Measurements from ENCODE around the gene LRP5. TPM values are rescaled to one million over a fixed set of nuclear protein-coding genes. Genes with fewer than 3 reads are reported as not detected.
"Not testable (repeated sequence)": the region's sequence is repeated elsewhere in the genome, so short reads cannot be mapped to it uniquely, and the experiment has no call there.

The LRP5 gene
- total RNA-seq, 3 donors from 2014 or later, result 7.7 to 8.5 (median 7.9) TPM

GRCh38 chr11:68398995-68399851 lies 86.8 kb downstream of the LRP5 start:
- no peaks in the 10 kb centered on the region for H3K27me3 Mint-ChIP-seq (ENCODE audit: low read depth)
- ATAC-seq, result no peak
- H3K36me3 Mint-ChIP-seq (ENCODE audit: insufficient read depth), result no peaks in the 10 kb centered on the region
- no peak overlapping the region for H3K4me3 Mint-ChIP-seq
- H3K4me1 Mint-ChIP-seq (ENCODE audit: low read depth), result no peaks in the 10 kb centered on the region
- no peaks in the 10 kb centered on the region for H3K9me3 Mint-ChIP-seq
- no peak for DNase-seq

DNA sequence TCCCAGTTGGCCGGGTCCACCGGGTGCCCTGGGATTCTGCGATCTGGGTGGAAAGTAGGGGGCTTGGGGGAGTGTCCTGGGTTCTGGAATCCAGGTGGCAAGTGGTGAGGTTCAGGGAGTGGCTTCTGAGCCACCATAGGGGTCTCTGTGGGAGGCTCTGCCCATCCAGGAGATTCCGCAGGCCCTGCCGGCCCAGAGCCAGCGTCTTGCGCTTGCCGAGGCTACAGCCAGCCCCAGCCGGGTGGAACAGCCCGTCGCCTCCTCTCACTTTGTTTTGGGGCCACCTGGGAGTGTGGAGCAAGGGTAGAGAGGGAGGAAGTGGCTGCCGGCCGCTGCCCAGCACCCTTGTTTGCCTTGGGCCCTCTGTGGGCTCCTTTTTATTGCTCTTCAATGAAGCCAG lies 87.5 kb downstream of the LRP5 start:
- no peak for DNase-seq
- H3K4me3 Mint-ChIP-seq, result no peak overlapping the region
- ATAC-seq, result no peak
- no peaks in the 10 kb centered on the region for H3K27me3 Mint-ChIP-seq (ENCODE audit: low read depth)
- H3K36me3 Mint-ChIP-seq (ENCODE audit: insufficient read depth), result no peaks in the 10 kb centered on the region
- H3K4me1 Mint-ChIP-seq (ENCODE audit: low read depth), result no peaks in the 10 kb centered on the region
- no peaks in the 10 kb centered on the region for H3K9me3 Mint-ChIP-seq

DNA sequence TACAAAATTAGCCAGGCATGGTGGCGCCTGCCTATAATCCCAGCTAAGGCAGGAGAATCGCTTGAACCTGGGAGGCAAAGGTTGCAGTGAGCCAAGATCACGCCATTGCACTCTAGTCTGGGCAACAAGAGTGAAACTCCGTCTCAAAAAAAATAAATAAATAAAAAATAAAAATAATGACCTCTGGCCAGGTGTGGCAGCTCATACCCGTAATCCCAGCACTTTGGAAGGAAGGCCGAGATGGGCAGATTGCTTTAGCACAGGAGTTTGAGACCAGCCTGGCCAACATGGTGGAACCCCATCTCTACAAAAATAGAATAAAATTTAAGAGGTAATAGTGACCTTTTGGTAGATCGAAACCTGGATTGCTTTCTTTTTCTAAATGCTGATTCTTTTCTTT lies 88.2 kb downstream of the LRP5 start:
- not testable (repeated sequence) for H3K27me3 Mint-ChIP-seq (ENCODE audit: low read depth); H3K9me3 Mint-ChIP-seq; H3K4me3 Mint-ChIP-seq

GRCh38 chr11:68401856-68402255 lies 89.5 kb downstream of the LRP5 start:
- no peak for ATAC-seq
- Mint-ChIP-seq H3K27me3 (ENCODE audit: low read depth) (no peaks in the 10 kb centered on the region), H3K4me1 (ENCODE audit: low read depth) (no peaks in the 10 kb centered on the region)

More for the DNA sequence above, 88.2 kb downstream of the LRP5 start:
- not testable (repeated sequence) for DNase-seq; H3K36me3 Mint-ChIP-seq (ENCODE audit: insufficient read depth); ATAC-seq; H3K4me1 Mint-ChIP-seq (ENCODE audit: low read depth)

DNA sequence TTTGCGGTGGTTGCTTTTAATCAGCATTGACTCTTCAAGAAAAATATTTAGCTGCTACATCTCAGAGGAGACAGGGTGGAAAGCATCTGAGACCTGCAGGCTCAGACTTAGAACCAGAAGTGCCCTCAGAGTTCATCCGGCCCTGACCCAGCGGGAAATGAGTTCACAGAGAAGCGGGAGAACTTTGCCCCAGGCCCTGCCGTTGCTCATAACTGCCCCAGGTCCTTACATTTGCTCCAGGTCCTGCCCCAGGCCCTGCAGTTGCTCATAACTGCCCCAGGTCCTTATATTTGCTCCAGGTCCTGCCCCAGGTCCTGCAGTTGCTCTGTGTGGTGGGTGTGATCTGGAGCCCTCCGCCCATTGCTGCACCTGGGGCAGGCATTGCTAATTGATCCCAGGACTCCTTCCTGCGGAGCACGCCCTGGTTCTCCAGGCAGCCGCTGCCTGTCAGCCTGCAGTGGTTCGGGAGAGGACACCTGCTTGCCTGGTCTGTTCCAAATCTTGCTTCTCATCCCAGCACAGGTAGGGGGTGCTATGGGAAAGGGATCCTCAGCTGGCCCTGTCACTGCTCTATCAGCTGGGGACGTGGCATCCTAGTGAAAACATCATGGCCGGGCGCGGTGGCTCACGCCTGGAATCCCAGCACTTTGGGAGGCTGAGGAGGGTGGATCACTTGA lies 90.1 kb downstream of the LRP5 start:
- no peak for DNase-seq
- H3K9me3 Mint-ChIP-seq, result no peaks in the 10 kb centered on the region

More at GRCh38 chr11:68401856-68402255, 89.5 kb downstream of the LRP5 start:
- DNase-seq, result no peak
- H3K4me3 Mint-ChIP-seq, result no peak overlapping the region
- no peaks in the 10 kb centered on the region for H3K9me3 Mint-ChIP-seq
- H3K36me3 Mint-ChIP-seq (ENCODE audit: insufficient read depth), result no peaks in the 10 kb centered on the region

GRCh38 chr11:68403424-68403823 lies 91.0 kb downstream of the LRP5 start:
- H3K4me1 Mint-ChIP-seq (ENCODE audit: low read depth), result no peaks in the 10 kb centered on the region
- DNase-seq (no peak), ATAC-seq (no peak)
- no peaks in the 10 kb centered on the region for H3K9me3 Mint-ChIP-seq
- H3K27me3 Mint-ChIP-seq (ENCODE audit: low read depth), result no peaks in the 10 kb centered on the region
- no peak overlapping the region for H3K4me3 Mint-ChIP-seq
- no peaks in the 10 kb centered on the region for H3K36me3 Mint-ChIP-seq (ENCODE audit: insufficient read depth)

More for the DNA sequence above, 90.1 kb downstream of the LRP5 start:
- no peak for ATAC-seq
- H3K27me3 Mint-ChIP-seq (ENCODE audit: low read depth), result no peaks in the 10 kb centered on the region
- no peak overlapping the region for H3K4me3 Mint-ChIP-seq
- no peaks in the 10 kb centered on the region for H3K36me3 Mint-ChIP-seq (ENCODE audit: insufficient read depth)
- no peaks in the 10 kb centered on the region for H3K4me1 Mint-ChIP-seq (ENCODE audit: low read depth)

DNA sequence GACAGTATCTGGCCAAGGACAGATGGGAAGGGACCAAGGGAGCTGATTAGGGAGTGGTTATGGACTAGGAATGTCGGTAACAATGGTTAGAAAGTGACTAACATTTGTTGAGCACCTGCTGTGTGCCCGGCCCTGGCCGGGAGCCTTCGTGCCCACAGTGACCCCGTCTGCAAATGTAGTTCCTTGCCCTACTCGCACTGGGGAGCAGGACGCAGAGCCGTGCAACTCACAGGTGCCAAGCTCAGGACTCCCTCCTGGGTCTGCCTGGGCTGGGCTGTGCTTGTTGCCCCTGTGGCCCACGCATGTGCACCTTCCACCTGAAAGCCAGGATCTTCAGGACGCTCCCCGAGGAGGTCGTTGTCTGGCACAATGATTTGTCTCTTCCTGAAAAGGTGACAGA lies 91.4 kb downstream of the LRP5 start:
- ATAC-seq (no peak), DNase-seq (no peak)
- H3K27me3 Mint-ChIP-seq (ENCODE audit: low read depth), result no peaks in the 10 kb centered on the region
- no peaks in the 10 kb centered on the region for H3K4me1 Mint-ChIP-seq (ENCODE audit: low read depth)
- no peaks in the 10 kb centered on the region for H3K9me3 Mint-ChIP-seq
- H3K4me3 Mint-ChIP-seq, result no peak overlapping the region
- H3K36me3 Mint-ChIP-seq (ENCODE audit: insufficient read depth), result no peaks in the 10 kb centered on the region

- Mint-ChIP-seq H3K4me1 (ENCODE audit: low read depth) (no peaks in the 10 kb centered on the region), H3K4me3 (no peak overlapping the region), H3K27me3 (ENCODE audit: low read depth) (no peaks in the 10 kb centered on the region), H3K36me3 (ENCODE audit: insufficient read depth) (no peaks in the 10 kb centered on the region), H3K9me3 (no peaks in the 10 kb centered on the region)
- DNase-seq (no peak), ATAC-seq (no peak)
These were observed 94.2 kb downstream of the LRP5 start for GRCh38 chr11:68406324-68407313.

DNA sequence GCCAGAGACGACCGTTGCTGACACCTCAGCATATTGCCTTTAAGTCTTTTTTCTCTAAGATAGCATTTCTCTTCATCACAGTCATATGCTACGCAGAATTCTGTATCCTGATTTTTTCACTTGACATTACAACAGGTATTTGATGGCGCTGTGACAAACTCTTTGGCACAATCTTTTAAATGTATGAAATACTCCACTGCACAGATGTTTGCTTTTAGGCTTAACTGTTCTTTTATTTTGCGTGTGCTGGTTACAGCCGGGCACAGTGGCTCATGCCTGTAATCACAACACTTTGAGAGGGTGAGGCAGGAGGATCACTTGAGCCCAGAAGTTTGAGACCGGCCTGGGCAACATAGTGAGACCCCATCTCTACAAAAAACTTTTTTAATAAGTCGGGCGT lies 96.1 kb downstream of the LRP5 start:
- ATAC-seq, result no peak
- no peak overlapping the region for H3K4me3 Mint-ChIP-seq
- H3K36me3 Mint-ChIP-seq (ENCODE audit: insufficient read depth), result no peaks in the 10 kb centered on the region
- no peak for DNase-seq
- H3K9me3 Mint-ChIP-seq, result no peaks in the 10 kb centered on the region
- no peaks in the 10 kb centered on the region for H3K27me3 Mint-ChIP-seq (ENCODE audit: low read depth)
- H3K4me1 Mint-ChIP-seq (ENCODE audit: low read depth), result no peaks in the 10 kb centered on the region

GRCh38 chr11:68409748-68410344 lies 97.5 kb downstream of the LRP5 start:
- Mint-ChIP-seq H3K27me3 (ENCODE audit: low read depth) (no peaks in the 10 kb centered on the region), H3K4me3 (no peak overlapping the region), H3K36me3 (ENCODE audit: insufficient read depth) (peaks cover 4% of the 10 kb centered on the region), H3K4me1 (ENCODE audit: low read depth) (no peaks in the 10 kb centered on the region), H3K9me3 (no peaks in the 10 kb centered on the region)
- ATAC-seq, result no peak
- DNase-seq, result no peak

DNA sequence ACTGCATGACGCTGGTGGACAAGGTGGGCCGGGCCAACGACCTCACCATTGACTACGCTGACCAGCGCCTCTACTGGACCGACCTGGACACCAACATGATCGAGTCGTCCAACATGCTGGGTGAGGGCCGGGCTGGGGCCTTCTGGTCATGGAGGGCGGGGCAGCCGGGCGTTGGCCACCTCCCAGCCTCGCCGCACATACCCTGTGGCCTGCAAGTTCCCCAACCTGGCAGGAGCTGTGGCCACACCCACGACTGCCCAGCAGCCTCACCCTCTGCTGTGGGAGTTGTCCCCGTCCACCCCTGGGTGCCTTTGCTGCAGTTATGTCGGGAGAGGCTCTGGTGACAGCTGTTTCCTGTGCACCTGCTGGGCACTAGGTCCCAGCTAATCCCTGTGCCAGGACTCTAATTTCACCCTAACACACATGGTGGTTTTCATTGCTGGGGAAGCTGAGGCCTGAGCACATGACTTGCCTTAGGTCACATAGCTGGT lies 99.2 kb downstream of the LRP5 start:
- Mint-ChIP-seq H3K9me3 (no peaks in the 10 kb centered on the region), H3K36me3 (ENCODE audit: insufficient read depth) (peaks cover 4% of the 10 kb centered on the region), H3K4me1 (ENCODE audit: low read depth) (no peaks in the 10 kb centered on the region), H3K27me3 (ENCODE audit: low read depth) (no peaks in the 10 kb centered on the region), H3K4me3 (no peak overlapping the region)
- DNase-seq (no peak), ATAC-seq (no peak)

DNA sequence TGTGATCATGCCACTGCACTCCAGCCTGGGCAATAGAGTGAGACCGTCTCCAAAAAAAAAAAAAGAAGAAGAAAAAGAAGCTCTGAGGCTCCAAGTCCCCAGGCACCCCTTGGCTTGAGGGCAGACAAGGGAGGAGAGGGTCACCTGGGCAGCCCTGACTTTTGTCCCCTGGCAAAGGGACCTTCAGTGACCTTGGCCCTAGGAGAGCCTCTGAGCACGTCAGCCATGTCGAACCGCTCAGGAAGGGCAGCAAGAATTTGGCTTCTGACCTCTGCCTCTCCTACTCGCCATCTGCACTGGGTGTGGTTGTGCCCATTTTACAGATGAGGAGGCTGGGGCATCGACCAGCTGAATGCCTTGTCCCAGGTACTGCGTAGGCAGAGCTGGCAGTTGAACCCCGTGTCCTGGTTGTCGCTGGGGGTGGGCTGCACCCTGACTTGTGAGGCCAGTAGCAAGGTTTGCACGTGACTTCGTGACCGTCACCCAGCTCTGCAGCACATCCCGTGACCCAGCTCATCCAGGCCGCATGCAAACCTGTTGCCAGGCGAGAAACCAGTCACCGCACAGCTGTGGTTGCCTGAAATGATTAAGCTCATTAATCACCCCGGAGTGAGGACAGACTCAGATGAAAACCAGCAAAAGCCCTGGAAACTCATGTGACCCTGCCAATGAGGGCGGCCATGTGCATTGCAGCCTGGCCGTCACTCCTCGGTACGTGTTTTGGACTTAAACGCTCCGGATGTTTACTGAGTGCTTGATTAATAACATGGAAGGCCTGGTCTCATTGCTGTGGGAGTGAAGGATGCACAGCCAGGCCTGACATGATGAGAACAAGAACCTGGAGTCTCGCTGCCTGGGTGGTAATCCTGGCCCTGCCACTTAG lies 100.4 kb downstream of the LRP5 start:
- no peaks in the 10 kb centered on the region for H3K9me3 Mint-ChIP-seq
- no peaks in the 10 kb centered on the region for H3K27me3 Mint-ChIP-seq (ENCODE audit: low read depth)
- DNase-seq (no peak), ATAC-seq (peak; percentile 58 to 77)
- H3K4me1 Mint-ChIP-seq (ENCODE audit: low read depth), result peaks cover 3% of the 10 kb centered on the region
- no peak overlapping the region for H3K4me3 Mint-ChIP-seq
- H3K36me3 Mint-ChIP-seq (ENCODE audit: insufficient read depth), result peaks cover 4% of the 10 kb centered on the region

DNA sequence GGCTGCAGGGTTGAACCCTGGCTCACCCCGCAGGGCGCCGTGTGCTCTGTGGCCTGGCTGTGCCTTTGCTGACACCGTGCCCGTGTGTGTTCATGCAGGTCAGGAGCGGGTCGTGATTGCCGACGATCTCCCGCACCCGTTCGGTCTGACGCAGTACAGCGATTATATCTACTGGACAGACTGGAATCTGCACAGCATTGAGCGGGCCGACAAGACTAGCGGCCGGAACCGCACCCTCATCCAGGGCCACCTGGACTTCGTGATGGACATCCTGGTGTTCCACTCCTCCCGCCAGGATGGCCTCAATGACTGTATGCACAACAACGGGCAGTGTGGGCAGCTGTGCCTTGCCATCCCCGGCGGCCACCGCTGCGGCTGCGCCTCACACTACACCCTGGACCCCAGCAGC lies 101.2 kb downstream of the LRP5 start:
- Mint-ChIP-seq H3K9me3 (no peaks in the 10 kb centered on the region), H3K4me3 (no peak overlapping the region), H3K27me3 (ENCODE audit: low read depth) (no peaks in the 10 kb centered on the region), H3K36me3 (ENCODE audit: insufficient read depth) (peaks cover 4% of the 10 kb centered on the region), H3K4me1 (ENCODE audit: low read depth) (peaks cover 3% of the 10 kb centered on the region)
- ATAC-seq (no peak), DNase-seq (no peak)
